GM23338 (cell line): ENCODE measurements around the gene DENND1B.

Experiments used
- EZH2 ChIP-seq: fragments of 200-600 bp; sonication (generic); IDR thresholded peaks from one replicate; pipeline ENCODE4 v1.8.0; 2017; ENCODE audit warnings: antibody characterized with exemption, mild to moderate bottlenecking, low read depth; ENCODE audit not compliant: unreplicated experiment
- EZH2phosphoT487 ChIP-seq: fragments of 200-600 bp; sonication (generic); IDR thresholded peaks from one replicate; pipeline ENCODE4 v1.8.1; 2018; ENCODE audit warnings: antibody characterized with exemption; ENCODE audit not compliant: unreplicated experiment
- JUNB ChIP-seq: IDR thresholded peaks from one replicate; pipeline ENCODE4 v1.6.1; 2016; ENCODE audit warnings: antibody characterized with exemption; ENCODE audit not compliant: unreplicated experiment
- POLR2AphosphoS5 ChIP-seq: IDR thresholded peaks from 2 replicates; pipeline ENCODE4 v1.6.1; 2016; ENCODE audit warnings: antibody characterized with exemption, low read depth
- STAT1 ChIP-seq: IDR thresholded peaks from one replicate; pipeline ENCODE4 v1.6.1; 2016; ENCODE audit warnings: antibody characterized with exemption; ENCODE audit not compliant: unreplicated experiment
- TF ChIP-seq, protein P1 (sequence below), 2 experiments: fragments of 200-600 bp in 1 of 2; sonication (generic) in 1 of 2; conservative IDR thresholded peaks; 2 replicates each; pipeline versions ENCODE4 v1.5.1 to v1.6.1; 2016 to 2017; ENCODE audit warnings: antibody characterized with exemption in 2 of 2, low read depth in 2 of 2, mild to moderate bottlenecking in 2 of 2, moderate library complexity in 1 of 2

DNA sequence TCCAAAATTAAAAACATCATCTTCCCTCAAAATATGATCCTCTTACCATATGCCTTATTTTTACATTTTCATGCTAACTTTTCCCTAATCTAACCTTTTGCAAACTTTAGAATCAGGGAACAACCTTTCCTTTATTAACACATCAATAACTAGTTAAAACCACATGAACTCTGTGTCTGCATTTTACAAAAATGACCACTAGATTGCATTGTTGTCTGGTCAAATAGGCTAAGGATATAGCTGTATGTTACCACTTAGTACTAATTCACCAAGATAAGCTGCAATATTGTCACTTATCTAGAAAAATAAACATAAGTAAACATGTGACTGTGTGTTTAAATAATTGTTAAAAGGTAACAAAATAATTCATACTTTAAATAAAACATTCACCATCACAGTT is 82.3 kb downstream of the DENND1B start:
- TF ChIP-seq, protein P1, sequence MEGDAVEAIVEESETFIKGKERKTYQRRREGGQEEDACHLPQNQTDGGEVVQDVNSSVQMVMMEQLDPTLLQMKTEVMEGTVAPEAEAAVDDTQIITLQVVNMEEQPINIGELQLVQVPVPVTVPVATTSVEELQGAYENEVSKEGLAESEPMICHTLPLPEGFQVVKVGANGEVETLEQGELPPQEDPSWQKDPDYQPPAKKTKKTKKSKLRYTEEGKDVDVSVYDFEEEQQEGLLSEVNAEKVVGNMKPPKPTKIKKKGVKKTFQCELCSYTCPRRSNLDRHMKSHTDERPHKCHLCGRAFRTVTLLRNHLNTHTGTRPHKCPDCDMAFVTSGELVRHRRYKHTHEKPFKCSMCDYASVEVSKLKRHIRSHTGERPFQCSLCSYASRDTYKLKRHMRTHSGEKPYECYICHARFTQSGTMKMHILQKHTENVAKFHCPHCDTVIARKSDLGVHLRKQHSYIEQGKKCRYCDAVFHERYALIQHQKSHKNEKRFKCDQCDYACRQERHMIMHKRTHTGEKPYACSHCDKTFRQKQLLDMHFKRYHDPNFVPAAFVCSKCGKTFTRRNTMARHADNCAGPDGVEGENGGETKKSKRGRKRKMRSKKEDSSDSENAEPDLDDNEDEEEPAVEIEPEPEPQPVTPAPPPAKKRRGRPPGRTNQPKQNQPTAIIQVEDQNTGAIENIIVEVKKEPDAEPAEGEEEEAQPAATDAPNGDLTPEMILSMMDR (conservative IDR thresholded peaks at IDR 0.05; ENCODE audit: low read depth in 2 of 2), result no peak; a peak in 2 of 4 replicates
- TF ChIP-seq EZH2, result no peak
- TF ChIP-seq EZH2phosphoT487, result no peak
- no peak for TF ChIP-seq JUNB
- TF ChIP-seq POLR2AphosphoS5, result no peak
- TF ChIP-seq STAT1, result no peak
